ENCODE data around the gene GNA12.

DNA sequence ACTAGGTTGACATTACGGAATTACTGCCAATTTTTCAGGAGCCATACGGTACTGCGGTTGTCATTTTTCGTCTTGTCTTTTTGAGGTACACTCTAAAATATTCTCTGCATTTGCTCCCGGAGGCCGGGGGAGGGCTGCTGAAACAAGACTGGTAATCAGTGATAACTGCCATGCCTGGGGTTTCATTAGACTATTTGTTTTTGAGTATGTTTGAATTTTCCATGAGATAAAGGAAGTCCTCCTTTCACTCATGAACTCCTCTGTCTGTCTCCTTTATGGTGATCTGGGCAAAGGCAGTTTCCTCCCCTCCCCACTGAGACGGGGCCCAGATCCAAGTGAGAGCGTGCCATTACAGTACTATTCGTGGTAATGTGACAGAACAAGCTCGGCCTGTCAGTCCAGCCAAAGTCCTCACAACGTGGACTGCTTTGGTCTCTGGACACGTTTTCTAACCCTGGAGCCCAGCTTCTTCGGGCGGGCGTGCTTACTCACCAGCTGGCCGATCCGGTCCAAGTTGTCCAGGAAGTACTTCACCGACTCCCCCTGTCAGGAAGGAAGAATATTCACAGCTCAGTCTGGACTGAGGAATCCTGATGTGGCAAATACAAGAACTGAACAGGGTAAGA lies 111.0 kb downstream of the GNA12 start:
- TF ChIP-seq POLR2A (IDR thresholded peaks at IDR 0.05) (no peak), CTCF (IDR thresholded peaks at IDR 0.05) (no peak)

All from right lobe of liver (tissue), 4 donors.